Transverse colon (tissue), 3 donors: ENCODE data around the gene PNPLA5.

Experiments
- CTCF ChIP-seq, 5 experiments: fragments of 200-600 bp in 3 of 5; fragments of 450-650 bp in 2 of 5; sonication (generic) in 3 of 5; IDR thresholded peaks; 1 replicate in 2 of 5; 2 replicates in 3 of 5; pipeline ENCODE4 v1.5.1; 2016 to 2017; ENCODE audit warnings: antibody characterized with exemption in 5 of 5, inconsistent platforms in 3 of 5, mild to moderate bottlenecking in 2 of 5, moderate library complexity in 1 of 5
- EP300 ChIP-seq: sonication (generic); formaldehyde crosslinking; IDR thresholded peaks from one replicate; pipeline ENCODE4 v1.6.1; 2017; ENCODE audit warnings: antibody characterized with exemption, low read depth
- POLR2A ChIP-seq: fragments of 450-650 bp; IDR thresholded peaks from one replicate; pipeline ENCODE4 v1.6.1; 2016; ENCODE audit warnings: antibody characterized with exemption, mild to moderate bottlenecking, moderate library complexity

GRCh38 chr22:43851979-43852307 is 39.9 kb downstream of the PNPLA5 start:
- no peak for TF ChIP-seq CTCF (IDR thresholded peaks at IDR 0.05)
- no peak for TF ChIP-seq EP300
- TF ChIP-seq POLR2A = no peak
